Upper lobe of left lung (tissue), 4 donors: ENCODE results near the gene LSR.

Experiments used
- EP300 ChIP-seq, 4 donors: sonication (generic); formaldehyde crosslinking; IDR thresholded peaks; one replicate each; pipeline ENCODE4 v1.5.1; 2017; ENCODE audit warnings: antibody characterized with exemption in 4 of 4, control low read depth in 2 of 4
- POLR2A ChIP-seq, 4 donors: fragments of 450-650 bp; IDR thresholded peaks; one replicate each; pipeline ENCODE4 v1.5.1; 2016 to 2017; ENCODE audit warnings: antibody characterized with exemption in 4 of 4, mild to moderate bottlenecking in 2 of 4
- POLR2AphosphoS5 ChIP-seq, 2 donors: sonication (generic); formaldehyde crosslinking; IDR thresholded peaks; one replicate each; pipeline ENCODE4 v1.5.1; 2017; ENCODE audit warnings: antibody characterized with exemption in 2 of 2
- TF ChIP-seq, protein P1 (sequence below), 6 experiments: fragments of 450-650 bp in 4 of 6; fragments of 200-600 bp in 2 of 6; sonication (generic) in 2 of 6; IDR thresholded peaks; one replicate each; pipeline ENCODE4 v1.5.1; 2016 to 2019; ENCODE audit warnings: antibody characterized with exemption in 6 of 6

DNA sequence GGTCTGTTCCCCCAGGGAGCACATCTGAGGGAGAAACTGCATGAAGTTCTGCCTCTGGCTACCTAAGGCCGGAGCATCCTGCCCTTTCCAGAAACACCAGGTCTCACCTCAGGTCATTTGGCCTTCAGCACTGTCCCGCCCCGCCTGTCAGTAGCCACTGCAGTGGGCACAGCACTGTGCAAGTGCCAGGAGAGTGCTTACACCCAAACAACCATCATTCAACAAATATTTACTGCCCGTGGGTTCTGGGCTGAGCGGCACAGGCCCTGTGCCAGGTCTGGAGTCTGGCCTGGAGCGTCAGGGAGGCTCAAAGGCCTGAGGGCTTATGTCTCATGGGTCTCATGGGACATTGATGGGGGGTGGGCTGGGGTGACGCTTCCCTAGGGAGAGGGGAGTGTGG lies 22.7 kb downstream of the LSR start:
- TF ChIP-seq, protein P1, sequence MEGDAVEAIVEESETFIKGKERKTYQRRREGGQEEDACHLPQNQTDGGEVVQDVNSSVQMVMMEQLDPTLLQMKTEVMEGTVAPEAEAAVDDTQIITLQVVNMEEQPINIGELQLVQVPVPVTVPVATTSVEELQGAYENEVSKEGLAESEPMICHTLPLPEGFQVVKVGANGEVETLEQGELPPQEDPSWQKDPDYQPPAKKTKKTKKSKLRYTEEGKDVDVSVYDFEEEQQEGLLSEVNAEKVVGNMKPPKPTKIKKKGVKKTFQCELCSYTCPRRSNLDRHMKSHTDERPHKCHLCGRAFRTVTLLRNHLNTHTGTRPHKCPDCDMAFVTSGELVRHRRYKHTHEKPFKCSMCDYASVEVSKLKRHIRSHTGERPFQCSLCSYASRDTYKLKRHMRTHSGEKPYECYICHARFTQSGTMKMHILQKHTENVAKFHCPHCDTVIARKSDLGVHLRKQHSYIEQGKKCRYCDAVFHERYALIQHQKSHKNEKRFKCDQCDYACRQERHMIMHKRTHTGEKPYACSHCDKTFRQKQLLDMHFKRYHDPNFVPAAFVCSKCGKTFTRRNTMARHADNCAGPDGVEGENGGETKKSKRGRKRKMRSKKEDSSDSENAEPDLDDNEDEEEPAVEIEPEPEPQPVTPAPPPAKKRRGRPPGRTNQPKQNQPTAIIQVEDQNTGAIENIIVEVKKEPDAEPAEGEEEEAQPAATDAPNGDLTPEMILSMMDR (IDR thresholded peaks at IDR 0.05), result no peak
- TF ChIP-seq POLR2A (IDR thresholded peaks at IDR 0.05) (no peak), POLR2AphosphoS5 (IDR thresholded peaks at IDR 0.05) (no peak), EP300 (IDR thresholded peaks at IDR 0.05) (no peak)
